ENCODE data around the gene ZNF174.
A peak's percentile ranks its signal among the peaks of the same experiment; 100 is the strongest.

ZNF174 gene

DNA sequence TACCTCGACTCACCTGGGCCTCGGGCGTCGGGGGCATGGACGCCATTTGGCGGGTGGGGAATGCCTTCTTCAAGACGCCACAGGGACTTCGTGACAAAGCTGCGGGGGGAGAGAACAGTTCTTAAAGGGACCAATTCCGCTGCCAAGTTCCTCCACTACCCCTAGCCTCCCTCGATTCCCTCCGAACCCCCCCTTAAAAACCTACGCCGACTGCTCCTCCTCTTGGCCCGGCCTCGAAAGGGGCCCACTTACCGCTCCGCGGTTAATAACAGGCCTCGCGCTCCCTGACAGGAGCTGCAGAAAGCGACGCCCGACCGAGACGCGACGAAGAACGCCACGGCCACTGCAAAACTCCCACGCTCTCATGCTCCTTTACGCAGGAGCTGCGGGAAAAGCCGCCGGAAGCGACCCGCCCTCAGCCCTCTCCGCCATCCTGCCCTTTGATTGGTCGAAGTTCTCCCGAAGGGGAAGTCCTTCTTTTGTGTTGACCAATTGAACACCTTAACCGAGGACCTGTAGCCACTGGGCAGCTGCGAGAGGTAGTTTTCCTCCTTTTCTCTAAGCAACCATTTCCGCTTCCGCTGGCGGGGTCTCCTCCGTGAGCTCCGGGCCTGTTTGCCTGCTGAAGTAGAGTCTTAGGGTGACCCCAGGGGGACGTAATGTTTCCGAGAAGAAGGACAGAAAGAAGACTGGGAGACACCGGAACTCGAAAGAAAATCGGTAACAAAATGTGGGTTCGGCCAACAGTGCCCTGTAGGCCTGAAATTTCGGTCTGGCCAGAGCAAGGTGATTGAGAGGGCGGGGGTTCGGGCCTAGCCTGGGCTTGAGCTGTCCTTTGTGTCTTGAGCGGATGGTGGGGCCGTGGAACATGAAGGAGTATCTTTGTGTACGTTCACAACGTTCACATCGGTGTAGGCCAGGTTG, 42.4 kb downstream of the ZNF174 start, which contains the start of the genes NAA60 and ZNF597:
TSS of gene NAA60 (plus strand) at position 573 of the 924 bp plus-strand sequence. CDS start 32,548 bp downstream, outside the sequence.
TSS of gene ZNF597 (minus strand) at position 397 of the 924 bp plus-strand sequence. CDS start at position 46, 351 bp downstream.
- DNase-seq (ENCODE audit: low read depth), result peak; percentile 70

DNA sequence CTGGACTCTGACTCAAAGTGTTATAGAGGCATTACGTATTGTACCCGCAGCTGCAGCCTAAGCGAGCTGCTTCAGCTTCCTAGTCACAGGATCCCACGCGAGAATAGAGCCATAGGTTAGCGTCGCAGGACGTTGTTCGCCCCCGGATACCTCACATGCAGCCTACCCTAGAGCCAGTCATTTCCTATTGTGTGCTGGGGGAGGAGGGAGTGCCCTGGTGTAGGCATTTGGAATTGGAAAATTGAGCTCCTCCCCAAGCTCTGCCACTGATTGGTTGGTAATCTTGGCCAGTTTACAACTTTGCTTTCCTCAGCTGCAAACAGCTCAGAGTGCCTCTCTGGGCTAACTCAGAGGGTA, 43.0 kb downstream of the ZNF174 start:
- DNase-seq (ENCODE audit: low read depth), result no peak

GRCh38 chr16:3454093-3454492, 53.1 kb downstream of the ZNF174 start:
- no peak for DNase-seq (ENCODE audit: low read depth)

DNA sequence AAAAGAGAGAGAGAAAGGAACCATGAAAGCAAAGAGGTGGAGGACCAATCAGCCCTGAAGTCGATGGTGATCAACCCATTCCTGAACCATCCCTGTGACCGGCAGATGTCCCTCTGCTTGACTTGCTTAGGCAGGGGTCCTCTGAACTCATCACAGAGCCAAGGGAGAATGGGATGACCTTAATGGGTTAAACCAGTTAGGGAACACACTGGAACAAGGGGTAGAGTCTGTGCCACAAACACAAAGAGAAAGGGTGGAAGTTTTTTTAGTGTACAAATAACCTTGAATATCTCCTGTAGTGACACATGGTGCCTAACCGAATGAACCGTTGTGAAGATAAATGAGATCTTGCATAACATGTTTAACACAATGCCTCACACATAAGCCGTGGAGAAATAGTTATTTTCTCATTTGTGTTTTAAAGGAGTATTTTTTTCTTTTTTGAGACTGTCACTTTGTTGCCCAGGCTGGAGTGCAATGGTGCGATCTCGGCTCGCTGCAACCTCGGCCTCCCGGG, 53.7 kb downstream of the ZNF174 start:
- DNase-seq (ENCODE audit: low read depth), result no peak

DNA sequence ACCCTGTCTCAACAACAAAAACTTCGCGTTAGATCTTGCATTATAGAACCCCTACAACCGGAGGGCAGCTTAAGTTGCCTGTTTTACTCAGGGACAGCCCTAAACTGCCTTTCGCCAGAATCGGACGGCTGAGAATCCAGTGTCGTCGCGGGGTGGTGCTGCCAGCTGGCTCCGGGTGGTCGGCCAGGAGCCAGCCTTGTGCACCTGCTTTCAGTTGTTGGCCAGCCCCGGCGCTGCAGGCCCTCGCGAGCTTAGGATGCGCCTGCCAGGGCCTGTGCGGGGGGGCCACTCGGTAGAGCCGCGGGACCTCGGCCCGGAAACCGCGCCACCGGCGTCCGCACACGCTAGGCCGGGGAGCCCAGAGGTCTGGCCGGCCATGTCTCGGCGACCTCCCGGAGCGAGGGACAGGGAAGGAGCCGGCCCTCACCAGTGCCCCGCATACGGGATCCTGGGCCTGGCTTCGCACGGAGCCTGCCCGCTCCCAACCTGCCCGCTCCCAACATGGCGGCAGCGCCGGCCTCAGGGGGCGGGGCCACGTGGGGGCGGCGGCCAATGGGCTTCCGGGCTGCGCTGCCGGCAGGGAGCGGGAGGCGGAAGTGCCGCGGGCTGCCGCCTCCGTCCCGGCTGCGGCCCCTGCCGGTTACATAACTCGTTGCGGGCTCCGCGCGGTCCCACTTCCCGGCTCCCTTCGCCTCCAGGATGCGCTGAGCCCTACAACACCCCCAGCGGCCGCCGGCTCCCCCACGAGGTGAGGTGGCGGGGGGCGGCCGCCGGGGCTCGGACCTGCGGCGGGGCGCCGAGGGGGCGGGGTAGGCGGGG, 56.6 kb downstream of the ZNF174 start:
- peak; percentile 85 for DNase-seq (ENCODE audit: low read depth)

- DNase-seq (ENCODE audit: low read depth), result no peak
Observed at GRCh38 chr16:3458278-3458851, 57.4 kb downstream of the ZNF174 start.

- no peak for DNase-seq (ENCODE audit: low read depth)
Observed at GRCh38 chr16:3458852-3459361, 57.9 kb downstream of the ZNF174 start.
